SK-N-SH treated with all-trans-retinoic acid at 6 μM for 48 hours (cell line): ENCODE data around the gene SRCAP.
"Not testable (repeated sequence)": the region's sequence is repeated elsewhere in the genome, so short reads cannot be mapped to it uniquely, and the experiment has no call there.

Experiments used
- ATAC-seq: fragments of 200-7000 bp; cut with Tn5 transposase; 3 replicates; pipeline ENCODE4 v1.9.1; 2020; ENCODE audit warnings: mild to moderate bottlenecking, moderate library complexity
- ARNTL ChIP-seq: fragments of 450-650 bp; formaldehyde crosslinking; IDR thresholded peaks from 2 replicates; pipeline ENCODE4 v1.5.0; 2020; ENCODE audit warnings: low read depth, mild to moderate bottlenecking, moderate library complexity, borderline replicate concordance
- CSDC2 ChIP-seq: fragments of 250-450 bp; sonication (Bioruptor Pico); IDR thresholded peaks from 2 replicates; pipeline ENCODE4 v1.5.0; 2020; ENCODE audit warnings: mild to moderate bottlenecking, moderate library complexity
- CSRNP3 ChIP-seq: fragments of 250-450 bp; sonication (Bioruptor Pico); IDR thresholded peaks from 2 replicates; pipeline ENCODE4 v1.5.1; 2021; ENCODE audit warnings: mild to moderate bottlenecking, moderate library complexity
- GLIS3 ChIP-seq: fragments of 250-450 bp; sonication (Bioruptor Pico); IDR thresholded peaks from 2 replicates; pipeline ENCODE4 v1.5.0; 2020; ENCODE audit warnings: mild to moderate bottlenecking, moderate library complexity
- ISL1 ChIP-seq: fragments of 250-450 bp; sonication (Bioruptor Pico); IDR thresholded peaks from 2 replicates; pipeline ENCODE4 v2.1.2; 2022; ENCODE audit warnings: mild to moderate bottlenecking, moderate library complexity
- OSR1 ChIP-seq: fragments of 250-450 bp; sonication (Bioruptor Pico); IDR thresholded peaks from 2 replicates; pipeline ENCODE4 v1.8.0; 2022; ENCODE audit warnings: moderate library complexity, mild to moderate bottlenecking, inconsistent platforms
- PPARA ChIP-seq: fragments of 250-450 bp; sonication (Bioruptor Pico); IDR thresholded peaks from 2 replicates; pipeline ENCODE4 v1.5.0; 2020; ENCODE audit warnings: mild to moderate bottlenecking, borderline replicate concordance
- RARB ChIP-seq: fragments of 250-450 bp; sonication (Bioruptor Pico); IDR thresholded peaks from 2 replicates; pipeline ENCODE4 v1.8.0; 2021; ENCODE audit warnings: mild to moderate bottlenecking, moderate library complexity
- SNAI2 ChIP-seq: fragments of 250-450 bp; sonication (Bioruptor Pico); IDR thresholded peaks from 2 replicates; pipeline ENCODE4 v1.5.0; 2020; ENCODE audit warnings: mild to moderate bottlenecking, moderate library complexity
- TCF4 ChIP-seq: fragments of 250-450 bp; sonication (Bioruptor Pico); IDR thresholded peaks from 2 replicates; pipeline ENCODE4 v1.8.0; 2021; ENCODE audit warnings: mild to moderate bottlenecking, moderate library complexity, borderline replicate concordance
- TOX ChIP-seq: fragments of 250-450 bp; sonication (Bioruptor Pico); IDR thresholded peaks from 2 replicates; pipeline ENCODE4 v1.8.0; 2021; ENCODE audit warnings: mild to moderate bottlenecking, moderate library complexity, borderline replicate concordance
- TSHZ2 ChIP-seq: fragments of 250-450 bp; sonication (Bioruptor Pico); IDR thresholded peaks from 2 replicates; pipeline ENCODE4 v1.5.0; 2020; ENCODE audit warnings: mild to moderate bottlenecking, moderate library complexity
- ZFP3 ChIP-seq: fragments of 250-450 bp; sonication (Bioruptor Pico); IDR thresholded peaks from 2 replicates; pipeline ENCODE4 v1.5.0; 2020; ENCODE audit warnings: mild to moderate bottlenecking, moderate library complexity
- ZFP30 ChIP-seq: fragments of 450-650 bp; formaldehyde crosslinking; IDR thresholded peaks from 2 replicates; pipeline ENCODE4 v1.5.0; 2022; ENCODE audit warnings: mild to moderate bottlenecking, moderate library complexity
- ZNF565 ChIP-seq: fragments of 450-650 bp; formaldehyde crosslinking; conservative IDR thresholded peaks from 2 replicates; pipeline ENCODE4 v1.5.0; 2020; ENCODE audit warnings: low read depth, mild to moderate bottlenecking, moderate library complexity
- ZNF70 ChIP-seq: fragments of 450-650 bp; formaldehyde crosslinking; IDR thresholded peaks from 2 replicates; pipeline ENCODE4 v1.5.0; 2020; ENCODE audit warnings: mild to moderate bottlenecking, moderate library complexity
- ZNF8 ChIP-seq: fragments of 450-650 bp; formaldehyde crosslinking; IDR thresholded peaks from 2 replicates; pipeline ENCODE4 v1.5.0; 2020; ENCODE audit warnings: mild to moderate bottlenecking, moderate library complexity
- TF ChIP-seq, protein P1 (sequence below): fragments of 250-450 bp; sonication (Bioruptor Pico); IDR thresholded peaks from 2 replicates; pipeline ENCODE4 v1.8.0; 2021; ENCODE audit warnings: low read depth, mild to moderate bottlenecking, moderate library complexity, borderline replicate concordance
- TF ChIP-seq, protein P2 (sequence below): fragments of 250-450 bp; sonication (Bioruptor Pico); IDR thresholded peaks from 2 replicates; pipeline ENCODE4 v1.5.1; 2020; ENCODE audit warnings: low read depth, mild to moderate bottlenecking, moderate library complexity
- TF ChIP-seq, protein P3 (sequence below): fragments of 250-450 bp; sonication (Bioruptor Pico); IDR thresholded peaks from 2 replicates; pipeline ENCODE4 v1.8.0; 2020; ENCODE audit warnings: mild to moderate bottlenecking, moderate library complexity, borderline replicate concordance

Gene SRCAP

DNA sequence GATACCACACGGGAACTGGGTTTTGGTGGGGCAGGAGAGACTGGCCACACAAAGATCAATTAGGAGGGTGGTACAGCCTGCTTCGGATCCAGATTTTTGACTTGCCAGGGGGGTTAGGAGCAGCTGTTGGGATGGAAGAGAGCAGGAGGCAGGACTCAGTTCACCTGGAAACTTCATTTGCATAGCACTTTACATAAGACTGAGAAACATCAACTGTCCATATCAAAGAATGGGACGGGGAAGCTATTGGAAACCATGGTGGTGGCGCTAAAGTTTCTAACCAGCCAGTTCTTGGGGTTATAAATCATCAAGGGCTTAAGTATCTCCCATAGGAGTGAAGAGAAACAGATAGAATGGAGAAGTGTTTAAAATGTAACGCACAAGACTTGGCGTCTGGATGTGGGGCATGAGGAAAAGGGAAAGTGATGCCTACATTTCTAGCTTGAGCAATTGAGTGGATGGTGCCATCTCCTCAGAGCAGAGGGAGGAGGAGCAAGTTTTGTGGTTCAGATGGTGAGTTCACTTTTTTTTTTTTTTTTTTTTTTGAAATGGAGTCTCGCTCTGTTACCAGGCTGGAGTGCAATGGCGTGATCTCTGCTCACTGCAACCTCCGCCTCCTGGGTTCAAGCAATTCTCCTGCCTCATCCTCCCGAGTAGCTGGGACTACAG is 6.4 kb upstream of the SRCAP start (continued):
- TF ChIP-seq, protein P1, sequence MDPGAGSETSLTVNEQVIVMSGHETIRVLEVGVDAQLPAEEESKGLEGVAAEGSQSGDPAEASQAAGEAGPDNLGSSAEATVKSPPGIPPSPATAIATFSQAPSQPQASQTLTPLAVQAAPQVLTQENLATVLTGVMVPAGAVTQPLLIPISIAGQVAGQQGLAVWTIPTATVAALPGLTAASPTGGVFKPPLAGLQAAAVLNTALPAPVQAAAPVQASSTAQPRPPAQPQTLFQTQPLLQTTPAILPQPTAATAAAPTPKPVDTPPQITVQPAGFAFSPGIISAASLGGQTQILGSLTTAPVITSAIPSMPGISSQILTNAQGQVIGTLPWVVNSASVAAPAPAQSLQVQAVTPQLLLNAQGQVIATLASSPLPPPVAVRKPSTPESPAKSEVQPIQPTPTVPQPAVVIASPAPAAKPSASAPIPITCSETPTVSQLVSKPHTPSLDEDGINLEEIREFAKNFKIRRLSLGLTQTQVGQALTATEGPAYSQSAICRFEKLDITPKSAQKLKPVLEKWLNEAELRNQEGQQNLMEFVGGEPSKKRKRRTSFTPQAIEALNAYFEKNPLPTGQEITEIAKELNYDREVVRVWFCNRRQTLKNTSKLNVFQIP: no peak
- no peak for TF ChIP-seq ISL1 (CRISPR knock-in tag)

DNA sequence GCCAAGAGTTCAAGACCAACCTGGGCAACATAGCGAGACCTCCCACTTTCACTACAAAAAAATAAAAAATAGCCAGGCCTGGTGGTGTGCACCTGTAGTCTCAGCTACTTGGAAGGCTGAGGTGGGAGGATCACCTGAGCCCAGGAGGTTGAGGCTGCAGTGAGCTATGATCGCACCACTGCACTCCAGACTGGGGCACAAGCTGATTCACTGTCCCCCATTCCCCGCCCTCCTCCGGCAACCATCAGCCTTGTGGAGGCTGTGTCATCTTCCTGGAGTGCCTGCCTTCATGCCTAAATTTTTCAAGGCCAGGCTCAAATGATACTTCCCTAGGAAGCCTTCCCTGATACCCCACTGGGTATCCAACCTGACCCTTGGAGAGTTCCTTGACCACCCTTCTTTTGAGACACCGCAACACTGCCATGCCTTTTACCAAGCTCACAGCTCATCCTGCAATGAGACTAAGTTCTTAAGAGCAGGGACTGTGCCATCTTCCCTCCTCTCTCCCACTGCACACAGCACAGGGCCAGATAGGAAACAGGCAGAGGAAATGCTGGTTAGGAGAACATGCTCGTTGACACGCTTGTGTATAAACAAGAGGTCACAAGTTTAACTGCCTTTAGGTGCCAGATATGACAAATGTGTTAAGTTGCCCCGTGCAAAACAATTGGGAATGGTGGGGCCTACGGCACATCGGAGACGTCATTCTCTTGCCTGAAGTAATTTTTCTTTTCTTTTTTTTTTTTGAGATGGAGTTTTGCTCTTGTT is 3.9 kb upstream of the SRCAP start:
- TF ChIP-seq CSRNP3: no peak
- no peak for TF ChIP-seq CSDC2 (CRISPR knock-in tag)
- TF ChIP-seq SNAI2 (CRISPR knock-in tag): no peak
- no peak for TF ChIP-seq GLIS3 (CRISPR knock-in tag)
- TF ChIP-seq ZNF70 (CRISPR knock-in tag): no peak
- no peak for TF ChIP-seq TOX
- TF ChIP-seq ZFP3 (CRISPR knock-in tag): no peak
- TF ChIP-seq, protein P1: no peak
- TF ChIP-seq, protein P2, sequence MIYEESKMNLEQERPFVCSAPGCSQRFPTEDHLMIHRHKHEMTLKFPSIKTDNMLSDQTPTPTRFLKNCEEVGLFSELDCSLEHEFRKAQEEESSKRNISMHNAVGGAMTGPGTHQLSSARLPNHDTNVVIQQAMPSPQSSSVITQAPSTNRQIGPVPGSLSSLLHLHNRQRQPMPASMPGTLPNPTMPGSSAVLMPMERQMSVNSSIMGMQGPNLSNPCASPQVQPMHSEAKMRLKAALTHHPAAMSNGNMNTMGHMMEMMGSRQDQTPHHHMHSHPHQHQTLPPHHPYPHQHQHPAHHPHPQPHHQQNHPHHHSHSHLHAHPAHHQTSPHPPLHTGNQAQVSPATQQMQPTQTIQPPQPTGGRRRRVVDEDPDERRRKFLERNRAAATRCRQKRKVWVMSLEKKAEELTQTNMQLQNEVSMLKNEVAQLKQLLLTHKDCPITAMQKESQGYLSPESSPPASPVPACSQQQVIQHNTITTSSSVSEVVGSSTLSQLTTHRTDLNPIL (CRISPR knock-in tag): no peak
- no peak for TF ChIP-seq PPARA (CRISPR knock-in tag)
- TF ChIP-seq TCF4: no peak
- TF ChIP-seq TSHZ2 (CRISPR knock-in tag): no peak
- TF ChIP-seq OSR1 (CRISPR knock-in tag): no peak
- no peak for TF ChIP-seq ZNF8 (CRISPR knock-in tag)
- TF ChIP-seq RARB (CRISPR knock-in tag): no peak
- no peak for ATAC-seq

DNA sequence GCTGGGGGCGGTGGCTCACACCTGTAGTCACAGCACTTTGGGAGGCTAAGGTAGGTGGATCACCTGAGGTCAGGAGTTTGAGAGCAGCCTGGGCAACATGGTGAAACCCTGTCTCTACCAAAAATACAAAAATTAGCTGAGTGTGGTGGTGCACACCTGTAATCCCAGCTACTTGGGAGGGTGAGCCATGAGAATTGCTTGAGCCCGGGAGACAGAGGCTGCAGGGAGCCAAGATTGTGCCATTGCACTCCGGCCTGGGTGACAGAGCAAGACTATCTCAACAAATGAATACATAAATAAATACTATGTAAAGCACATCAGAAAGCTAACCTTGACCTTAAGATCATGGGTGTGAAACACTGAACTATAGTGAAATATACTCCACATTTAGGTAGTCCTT is 2.3 kb upstream of the SRCAP start:
- ATAC-seq: not testable (repeated sequence)

DNA sequence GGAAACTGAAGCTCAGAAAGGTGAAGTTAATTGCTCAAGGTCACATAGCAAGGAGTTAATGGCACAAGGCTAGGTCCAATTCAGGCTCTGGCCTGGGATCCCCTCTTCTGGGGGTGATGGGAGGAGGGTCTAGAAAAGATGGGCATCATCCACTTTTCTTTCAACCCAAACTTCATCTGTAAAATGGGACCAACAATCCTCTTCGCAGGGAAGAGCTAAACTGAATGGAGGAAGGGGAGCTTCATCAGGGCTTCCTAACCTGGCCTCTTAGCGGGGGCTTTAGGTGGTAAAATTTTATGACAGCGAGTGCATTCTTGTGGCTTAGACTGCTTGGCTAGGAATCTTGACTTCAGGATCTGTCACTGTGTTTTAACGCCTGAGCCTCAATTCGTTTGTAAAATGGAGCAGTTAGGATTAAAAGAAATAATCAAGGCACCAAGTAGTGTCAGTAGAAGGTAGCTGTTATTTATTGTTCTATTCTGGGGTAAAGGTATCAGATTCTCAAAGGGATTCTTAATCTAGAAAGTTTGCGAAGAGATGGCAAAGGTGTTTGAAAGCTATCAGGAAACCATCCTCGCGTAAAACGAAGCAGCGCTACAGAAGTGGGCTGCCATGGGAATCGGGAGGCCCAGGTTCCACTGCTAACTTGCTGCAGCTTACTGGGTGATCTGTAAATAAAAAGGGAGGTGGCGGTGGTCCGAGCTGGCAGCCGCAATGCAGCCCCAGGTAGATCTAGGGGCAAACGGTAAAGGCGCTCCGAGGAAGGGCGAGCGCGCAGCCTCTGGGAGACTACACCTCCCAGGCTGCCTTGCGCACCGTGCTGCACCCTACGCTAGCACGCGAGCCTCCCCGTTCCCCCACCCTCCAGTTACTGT is 1.5 kb upstream of the SRCAP start:
- ATAC-seq: peak; percentile 93
- no peak for TF ChIP-seq TCF4
- no peak for TF ChIP-seq SNAI2 (CRISPR knock-in tag)
- TF ChIP-seq ZFP3 (CRISPR knock-in tag): no peak
- no peak for TF ChIP-seq PPARA (CRISPR knock-in tag)
- TF ChIP-seq GLIS3 (CRISPR knock-in tag): no peak; the same call in 1 of the 2 replicates
- TF ChIP-seq, protein P3, sequence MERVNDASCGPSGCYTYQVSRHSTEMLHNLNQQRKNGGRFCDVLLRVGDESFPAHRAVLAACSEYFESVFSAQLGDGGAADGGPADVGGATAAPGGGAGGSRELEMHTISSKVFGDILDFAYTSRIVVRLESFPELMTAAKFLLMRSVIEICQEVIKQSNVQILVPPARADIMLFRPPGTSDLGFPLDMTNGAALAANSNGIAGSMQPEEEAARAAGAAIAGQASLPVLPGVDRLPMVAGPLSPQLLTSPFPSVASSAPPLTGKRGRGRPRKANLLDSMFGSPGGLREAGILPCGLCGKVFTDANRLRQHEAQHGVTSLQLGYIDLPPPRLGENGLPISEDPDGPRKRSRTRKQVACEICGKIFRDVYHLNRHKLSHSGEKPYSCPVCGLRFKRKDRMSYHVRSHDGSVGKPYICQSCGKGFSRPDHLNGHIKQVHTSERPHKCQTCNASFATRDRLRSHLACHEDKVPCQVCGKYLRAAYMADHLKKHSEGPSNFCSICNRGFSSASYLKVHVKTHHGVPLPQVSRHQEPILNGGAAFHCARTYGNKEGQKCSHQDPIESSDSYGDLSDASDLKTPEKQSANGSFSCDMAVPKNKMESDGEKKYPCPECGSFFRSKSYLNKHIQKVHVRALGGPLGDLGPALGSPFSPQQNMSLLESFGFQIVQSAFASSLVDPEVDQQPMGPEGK (CRISPR knock-in tag): no peak
- TF ChIP-seq, protein P2 (CRISPR knock-in tag): no peak
- no peak for TF ChIP-seq ISL1 (CRISPR knock-in tag)
- no peak for TF ChIP-seq ARNTL (CRISPR knock-in tag)
- no peak for TF ChIP-seq CSDC2 (CRISPR knock-in tag)
- no peak for TF ChIP-seq ZNF565
- TF ChIP-seq ZFP30 (CRISPR knock-in tag): no peak
